Measurements from ENCODE around the gene MOB1A.
A peak's percentile ranks its signal among the peaks of the same experiment; 100 is the strongest.
"Not testable (repeated sequence)": the region's sequence is repeated elsewhere in the genome, so short reads cannot be mapped to it uniquely, and the experiment has no call there.

The MOB1A gene

GRCh38 chr2:74194799-74195198, 16.1 kb upstream of the MOB1A start:
- Histone ChIP-seq H3K36me3 (peaks cover 0 to 3% (median 0%) of the 10 kb centered on the region in 11 experiments; a peak in 2 of 22 replicates), H3K9ac (no peak overlapping the region), H3K4me3 (no peak overlapping the region), H4K20me1 (peaks cover 7 to 8% (median 8%) of the 10 kb centered on the region in 11 experiments), H3K4me1 (peaks cover 3 to 18% (median 12%) of the 10 kb centered on the region in 10 experiments), H3K4me2 (no peak overlapping the region), H3K9me3 (replicated peaks in 1 of 11) (no peaks in the 10 kb centered on the region), H3K27me3 (no peaks in the 10 kb centered on the region), H3K27ac (no peak overlapping the region)
- no peak for TF ChIP-seq Cebpa-rat (IDR thresholded peaks at IDR 0.05)

- Histone ChIP-seq H3K27ac (no peak overlapping the region), H3K4me1 (peaks cover 0 to 40% (median 6%) of the 10 kb centered on the region in 10 experiments; a peak in 11 of 20 replicates), H3K4me3 (no peak overlapping the region), H3K27me3 (no peaks in the 10 kb centered on the region), H3K9ac (no peak overlapping the region), H4K20me1 (no peaks in the 10 kb centered on the region), H3K9me3 (replicated peaks in 1 of 11) (no peaks in the 10 kb centered on the region), H3K4me2 (no peak overlapping the region), H3K36me3 (no peaks in the 10 kb centered on the region)
- TF ChIP-seq Cebpa-rat (IDR thresholded peaks at IDR 0.05) = no peak
Measured at GRCh38 chr2:74191596-74192380, 13.1 kb upstream of the MOB1A start.

GRCh38 chr2:74188696-74189095, 10.0 kb upstream of the MOB1A start:
- TF ChIP-seq Cebpa-rat (IDR thresholded peaks at IDR 0.05) = no peak
- Histone ChIP-seq H3K4me1 (peaks cover 14 to 69% (median 23%) of the 10 kb centered on the region in 10 experiments; a peak in 19 of 20 replicates), H3K4me3 (no peak overlapping the region), H3K27me3 (no peaks in the 10 kb centered on the region), H4K20me1 (no peaks in the 10 kb centered on the region), H3K4me2 (peak overlapping the region in 3 of 11 experiments; percentile 87 to 94 (median 91); a peak in 6 of 22 replicates), H3K27ac (0 out of 22 replicates have a peak overlapping the region, but pooled peaks of 1 of the 11 experiments have one; percentile 100), H3K9me3 (replicated peaks in 1 of 11) (no peaks in the 10 kb centered on the region; a peak in 2 of 22 replicates), H3K9ac (no peak overlapping the region), H3K36me3 (no peaks in the 10 kb centered on the region)

GRCh38 chr2:74188018-74188601, 9.4 kb upstream of the MOB1A start:
- H3K4me1 ChIP-seq = peaks cover 14 to 75% (median 24%) of the 10 kb centered on the region in 10 experiments; a peak in 19 of 20 replicates

GRCh38 chr2:74186706-74187105, 8.0 kb upstream of the MOB1A start:
- H3K4me3 ChIP-seq = peak overlapping the region in 2 of 10 experiments; percentile 30 to 37; a peak in 3 of 20 replicates
- H3K27me3 ChIP-seq; H3K9me3 ChIP-seq (replicated peaks in 1 of 11); H3K36me3 ChIP-seq; H4K20me1 ChIP-seq: not testable (repeated sequence)
- peak overlapping the region in 10 of 11 experiments; percentile 46 to 94 (median 64); a peak in 15 of 22 replicates for H3K4me2 ChIP-seq
- H3K4me1 ChIP-seq = peaks cover 22 to 86% (median 35%) of the 10 kb centered on the region in 10 experiments
- peak overlapping the region in 7 of 11 experiments; percentile 9 to 84 (median 72); a peak in 9 of 22 replicates for H3K9ac ChIP-seq
- peak overlapping the region; percentile 63 to 100 (median 79); a peak in 19 of 22 replicates for H3K27ac ChIP-seq

More at GRCh38 chr2:74188018-74188601, 9.4 kb upstream of the MOB1A start:
- Histone ChIP-seq H3K4me3 (peak overlapping the region in 2 of 10 experiments; percentile 30 to 37; a peak in 4 of 20 replicates), H4K20me1 (no peaks in the 10 kb centered on the region), H3K36me3 (no peaks in the 10 kb centered on the region), H3K9me3 (replicated peaks in 1 of 11) (no peaks in the 10 kb centered on the region; a peak in 2 of 22 replicates), H3K4me2 (peak overlapping the region in 4 of 11 experiments; percentile 2 to 94 (median 89); a peak in 7 of 22 replicates), H3K27ac (peak overlapping the region in 4 of 11 experiments; percentile 51 to 100 (median 98); a peak in 5 of 22 replicates), H3K27me3 (no peaks in the 10 kb centered on the region), H3K9ac (peak overlapping the region in 2 of 11 experiments; percentile 74 to 84; a peak in 3 of 22 replicates)
- no peak for TF ChIP-seq Cebpa-rat (IDR thresholded peaks at IDR 0.05)

GRCh38 chr2:74186038-74186437, 7.4 kb upstream of the MOB1A start:
- peak overlapping the region; percentile 63 to 100 (median 79) for H3K27ac ChIP-seq
- peaks cover 29 to 92% (median 42%) of the 10 kb centered on the region in 10 experiments for H3K4me1 ChIP-seq
- 0 out of 22 replicates have a peak, but pooled peaks of 2 of the 11 experiments have one; percentile 28 to 43 for TF ChIP-seq Cebpa-rat (IDR thresholded peaks at IDR 0.05)
- H3K4me3 ChIP-seq = no peak overlapping the region
- no peaks in the 10 kb centered on the region; a peak in 2 of 22 replicates for H3K9me3 ChIP-seq (replicated peaks in 1 of 11)
- H3K36me3 ChIP-seq = no peaks in the 10 kb centered on the region
- no peaks in the 10 kb centered on the region for H4K20me1 ChIP-seq
- H3K4me2 ChIP-seq = peak overlapping the region; percentile 46 to 94 (median 60)
- H3K27me3 ChIP-seq = no peaks in the 10 kb centered on the region
- H3K9ac ChIP-seq = peak overlapping the region in 10 of 11 experiments; percentile 9 to 84 (median 70); a peak in 19 of 22 replicates

GRCh38 chr2:74183878-74184277, 5.2 kb upstream of the MOB1A start:
- H3K27ac ChIP-seq = peak overlapping the region in 8 of 11 experiments; percentile 2 to 100 (median 64); a peak in 12 of 22 replicates
- no peaks in the 10 kb centered on the region for H4K20me1 ChIP-seq
- peaks cover 38 to 93% (median 52%) of the 10 kb centered on the region in 10 experiments for H3K4me1 ChIP-seq
- peak overlapping the region in 4 of 11 experiments; percentile 2 to 86 (median 18); a peak in 4 of 22 replicates for H3K9ac ChIP-seq
- no peak for TF ChIP-seq Cebpa-rat (IDR thresholded peaks at IDR 0.05)
- H3K9me3 ChIP-seq (replicated peaks in 1 of 11) = no peaks in the 10 kb centered on the region; a peak in 2 of 22 replicates
- H3K36me3 ChIP-seq = no peaks in the 10 kb centered on the region
- no peak overlapping the region for H3K4me3 ChIP-seq
- H3K4me2 ChIP-seq = peak overlapping the region in 5 of 11 experiments; percentile 1 to 94 (median 87); a peak in 8 of 22 replicates
- no peaks in the 10 kb centered on the region for H3K27me3 ChIP-seq

- Histone ChIP-seq H3K36me3 (peaks cover 4 to 7% (median 5%) of the 10 kb centered on the region in 11 experiments; a peak in 21 of 22 replicates), H3K27ac (peak overlapping the region; percentile 47 to 100 (median 88)), H3K9ac (peak overlapping the region; percentile 31 to 86 (median 68); a peak in 20 of 22 replicates)
Measured at GRCh38 chr2:74181739-74182138, 3.1 kb upstream of the MOB1A start.

More at GRCh38 chr2:74181739-74182138, 3.1 kb upstream of the MOB1A start:
- Histone ChIP-seq H4K20me1 (peaks cover 14 to 19% (median 15%) of the 10 kb centered on the region in 11 experiments), H3K4me3 (peak overlapping the region in 4 of 10 experiments; percentile 32 to 48 (median 40); a peak in 6 of 20 replicates), H3K4me2 (peak overlapping the region; percentile 23 to 94 (median 81)), H3K27me3 (no peaks in the 10 kb centered on the region), H3K4me1 (peaks cover 45 to 77% (median 57%) of the 10 kb centered on the region in 10 experiments), H3K9me3 (replicated peaks in 1 of 11) (peaks cover 0 to 5% (median 4%) of the 10 kb centered on the region in 11 experiments; a peak in 16 of 22 replicates)
- TF ChIP-seq Cebpa-rat (IDR thresholded peaks at IDR 0.05) = peak in 10 of 11 experiments; percentile 14 to 81 (median 74); a peak in 17 of 22 replicates
